GM21528 (cell line): Measurements from ENCODE around the gene ACSL4.
A peak's percentile ranks its signal among the peaks of the same experiment; 100 is the strongest.
"Not testable (repeated sequence)": the region's sequence is repeated elsewhere in the genome, so short reads cannot be mapped to it uniquely, and the experiment has no call there.

Experiments
- ATAC-seq: cut with Tn5 transposase; IDR thresholded peaks from one replicate; pipeline ENCODE4 v1.9.1; 2021; ENCODE audit warnings: mild to moderate bottlenecking, moderate library complexity; ENCODE audit not compliant: unreplicated experiment, low FRiP score

The ACSL4 gene

DNA sequence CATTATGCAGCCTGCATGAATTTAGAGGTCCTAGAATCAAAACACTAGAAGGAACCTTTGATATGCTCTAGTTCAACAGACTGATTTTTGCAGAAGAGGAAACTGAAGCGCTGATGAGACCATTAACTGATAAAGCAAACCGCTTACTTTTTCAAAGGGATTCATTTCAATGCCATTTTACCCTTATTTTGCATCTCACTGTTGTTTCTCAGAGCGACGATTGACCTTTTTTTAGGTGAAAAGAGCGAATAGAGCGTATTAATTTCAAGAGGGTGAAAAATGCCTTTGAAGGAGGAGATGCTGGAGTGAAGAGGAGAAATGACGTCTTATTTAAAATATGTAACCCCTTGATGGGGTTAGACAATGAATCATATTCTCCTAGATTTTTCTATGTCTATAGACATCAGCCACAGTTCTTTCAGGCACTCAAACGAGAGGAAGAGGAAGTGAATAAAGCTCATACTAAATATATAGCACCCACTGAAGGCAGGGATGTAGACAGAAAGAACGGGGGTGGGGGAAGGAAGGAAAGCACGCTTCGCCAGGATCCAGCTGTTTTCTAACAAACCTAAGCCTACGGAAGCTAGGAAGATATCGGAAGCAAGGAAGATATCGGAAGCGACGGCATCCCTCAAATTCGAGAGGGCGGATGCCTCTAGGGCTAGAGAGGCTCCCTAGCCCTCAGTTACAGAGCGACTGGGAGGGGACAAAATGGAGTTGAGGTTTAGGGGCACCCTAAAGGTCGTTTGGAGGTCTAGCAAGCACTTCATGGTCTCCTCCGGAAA is 848 bp downstream of the ACSL4 start:
- ATAC-seq = peak; percentile 37

- no peak for ATAC-seq
These were observed 4.9 kb downstream of the ACSL4 start for GRCh38 chrX:109728173-109728535.

- ATAC-seq = not testable (repeated sequence)
These were observed 8.1 kb downstream of the ACSL4 start for GRCh38 chrX:109724971-109725370.

GRCh38 chrX:109720947-109721346 is 12.1 kb downstream of the ACSL4 start:
- ATAC-seq = no peak

GRCh38 chrX:109719264-109719663 is 13.8 kb downstream of the ACSL4 start:
- no peak for ATAC-seq

DNA sequence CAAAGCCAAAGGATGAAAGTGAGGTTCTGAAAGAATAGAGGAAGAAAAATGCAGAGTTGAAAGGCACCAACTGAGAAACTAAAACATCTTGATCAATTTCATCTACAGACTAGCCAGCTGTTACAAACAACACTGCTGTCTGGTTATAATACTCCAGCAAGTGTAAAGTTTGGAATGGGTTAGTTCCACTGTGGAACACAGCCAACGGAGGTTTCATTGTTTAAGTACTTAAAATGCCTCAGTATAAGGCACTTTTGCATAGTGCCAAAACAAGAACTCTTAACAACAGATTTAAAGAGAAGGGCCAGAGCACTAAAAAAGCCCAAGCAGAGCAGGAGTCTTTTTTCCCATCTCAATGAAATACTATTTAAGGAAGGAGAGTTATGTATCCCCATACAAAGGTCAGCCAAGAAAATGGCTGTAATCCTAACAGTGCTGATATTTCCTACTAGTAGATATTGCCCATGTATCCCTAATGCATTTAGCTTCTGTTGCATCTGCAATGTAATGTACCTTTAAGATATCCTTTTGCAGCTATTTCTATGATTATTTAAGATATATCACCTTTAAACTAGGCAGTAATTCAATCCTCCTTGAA is 16.5 kb downstream of the ACSL4 start:
- no peak for ATAC-seq

- ATAC-seq = no peak
These were observed 18.6 kb downstream of the ACSL4 start for GRCh38 chrX:109714340-109714958.

GRCh38 chrX:109710181-109710580 is 22.9 kb downstream of the ACSL4 start:
- no peak for ATAC-seq

DNA sequence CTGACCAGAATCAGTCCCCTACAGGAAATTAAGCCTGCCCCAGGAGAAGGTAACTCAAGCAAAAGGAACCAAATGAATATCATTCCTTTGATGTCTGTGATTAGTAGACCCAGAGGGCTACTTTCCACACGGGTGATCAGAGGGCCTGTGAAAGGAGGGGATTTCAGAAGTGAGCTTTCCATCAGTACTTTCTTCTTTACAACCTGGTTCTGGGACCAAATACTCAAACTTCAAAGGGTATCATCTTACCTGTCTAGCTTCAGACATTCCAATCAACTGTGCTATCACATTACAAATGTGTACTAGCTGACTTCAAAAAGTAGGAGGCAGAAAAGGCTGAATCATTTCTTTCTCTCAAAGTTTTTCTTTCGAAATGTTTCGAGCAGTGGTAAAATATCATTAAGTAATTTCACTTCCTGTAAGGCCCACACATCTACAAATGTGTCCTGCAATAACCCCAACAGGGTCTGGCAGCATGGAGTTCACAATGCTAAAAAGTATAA is 23.9 kb downstream of the ACSL4 start:
- ATAC-seq = peak; percentile 70

GRCh38 chrX:109707720-109708119 is 25.3 kb downstream of the ACSL4 start:
- no peak for ATAC-seq

GRCh38 chrX:109707319-109707718 is 25.7 kb downstream of the ACSL4 start:
- no peak for ATAC-seq

- peak; percentile 75 for ATAC-seq
These were observed 28.5 kb downstream of the ACSL4 start for GRCh38 chrX:109704563-109704962.

DNA sequence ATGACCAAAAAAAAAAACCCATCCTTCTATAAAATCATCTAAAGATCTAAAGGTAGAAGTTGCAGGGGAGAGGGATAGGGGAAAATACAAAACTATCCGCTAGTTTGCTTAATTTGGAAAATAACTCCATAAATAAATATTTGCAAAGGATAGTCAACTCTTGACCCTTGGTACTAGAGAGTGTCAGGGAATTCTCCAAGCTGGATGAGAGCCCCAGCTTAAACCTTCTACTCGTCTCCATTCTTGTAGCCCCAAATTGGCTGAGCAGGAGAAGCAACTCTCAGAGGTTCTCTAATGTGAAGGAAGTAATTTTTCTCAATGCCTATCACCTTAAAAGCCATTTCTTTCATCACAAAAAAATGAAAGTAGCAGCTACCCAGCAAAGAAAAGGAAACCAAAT is 35.2 kb downstream of the ACSL4 start:
- ATAC-seq = no peak

DNA sequence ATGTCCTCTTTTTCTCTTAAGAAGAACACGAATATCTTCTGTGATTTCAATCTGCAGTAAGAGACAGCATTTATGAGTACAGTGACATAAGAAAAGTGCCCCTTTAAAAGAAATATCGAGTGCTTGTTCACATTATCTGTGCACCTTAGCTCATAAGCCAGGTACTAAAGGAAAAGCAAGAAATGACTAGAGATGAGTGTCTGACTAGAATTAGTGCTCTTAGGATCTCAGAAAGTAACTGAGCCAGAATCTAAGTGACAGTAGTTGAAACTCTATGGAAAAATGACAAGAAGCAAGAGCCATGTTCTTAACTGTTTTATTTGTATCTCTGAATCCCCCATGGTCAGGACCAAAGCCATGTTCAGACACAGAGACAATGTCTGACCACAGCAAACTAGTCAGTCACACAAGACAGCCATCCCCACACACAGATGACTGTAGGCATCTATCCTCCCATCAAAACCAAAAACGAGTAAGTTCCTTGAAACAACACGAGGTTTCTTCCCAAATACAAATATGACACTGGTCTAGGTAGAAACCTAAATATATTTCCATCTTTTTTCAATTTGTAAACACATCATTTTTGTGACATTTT is 36.8 kb downstream of the ACSL4 start:
- ATAC-seq = no peak

- no peak for ATAC-seq
These were observed 37.4 kb downstream of the ACSL4 start for GRCh38 chrX:109695637-109696036.

- ATAC-seq = no peak
These were observed 41.3 kb downstream of the ACSL4 start for GRCh38 chrX:109691752-109692151.

- no peak for ATAC-seq
These were observed 41.8 kb downstream of the ACSL4 start for GRCh38 chrX:109691277-109691676.

- ATAC-seq = no peak
These were observed 45.2 kb downstream of the ACSL4 start for GRCh38 chrX:109687903-109688302.

DNA sequence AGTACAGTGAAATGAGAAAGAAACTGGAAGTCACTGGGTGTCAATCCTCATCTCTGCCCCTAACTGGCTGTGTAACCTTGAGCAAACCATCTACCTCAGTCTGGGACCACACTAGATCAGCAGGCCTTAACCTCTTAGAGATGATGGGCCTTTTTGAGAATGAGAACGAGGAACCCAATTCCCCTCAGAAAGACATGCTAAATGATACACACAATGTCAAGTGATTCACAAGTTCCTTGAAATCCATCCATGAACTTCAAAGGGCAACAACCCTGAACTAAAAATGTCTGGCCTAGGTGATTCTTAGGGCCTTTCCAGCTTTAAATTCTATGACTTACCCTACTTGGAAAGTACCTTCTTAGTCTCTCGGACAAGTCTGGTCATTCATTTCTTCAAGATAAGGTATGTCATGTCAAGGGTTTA is 47.4 kb downstream of the ACSL4 start:
- no peak for ATAC-seq

- no peak for ATAC-seq
These were observed 48.9 kb downstream of the ACSL4 start for GRCh38 chrX:109684136-109684535.

DNA sequence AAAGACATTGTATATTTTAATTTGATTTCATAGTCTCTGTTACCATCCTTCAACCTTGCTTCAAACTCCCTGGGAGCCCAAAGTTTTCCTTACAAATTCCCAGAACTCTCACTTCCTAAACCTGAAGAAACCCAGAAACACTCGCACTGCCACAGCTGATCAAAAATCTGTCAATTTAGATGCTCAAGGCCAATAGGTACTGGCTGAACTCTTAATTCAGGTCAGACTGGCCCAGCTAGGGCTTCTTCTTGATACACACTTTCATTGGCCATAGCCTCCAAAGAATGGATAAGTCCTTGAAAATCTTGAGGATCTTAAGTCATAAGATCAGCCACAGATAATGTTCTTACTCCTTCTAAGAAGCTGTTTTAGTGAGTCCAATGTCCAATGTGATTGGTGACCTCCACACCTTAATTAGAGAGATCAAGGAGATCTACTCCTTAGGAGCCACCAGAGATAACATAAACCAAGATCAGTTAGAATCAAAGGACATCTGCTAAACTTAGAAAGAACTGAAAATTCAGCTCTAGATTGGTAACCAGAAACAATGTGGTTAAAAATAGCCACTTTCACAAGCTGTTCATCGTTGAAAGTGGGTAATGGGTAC is 51.5 kb downstream of the ACSL4 start:
- ATAC-seq = no peak
